ENCODE measurements around the gene MACROD1. TPM values are rescaled to one million over a fixed set of nuclear protein-coding genes. Genes with fewer than 3 reads are reported as not detected.

Gene MACROD1
- total and polyA plus RNA-seq, 2 of the 13 experiments (the other 11 are each of a cell fraction or from before 2014, with no cell fraction given), result 23.1 to 34.5 TPM

DNA sequence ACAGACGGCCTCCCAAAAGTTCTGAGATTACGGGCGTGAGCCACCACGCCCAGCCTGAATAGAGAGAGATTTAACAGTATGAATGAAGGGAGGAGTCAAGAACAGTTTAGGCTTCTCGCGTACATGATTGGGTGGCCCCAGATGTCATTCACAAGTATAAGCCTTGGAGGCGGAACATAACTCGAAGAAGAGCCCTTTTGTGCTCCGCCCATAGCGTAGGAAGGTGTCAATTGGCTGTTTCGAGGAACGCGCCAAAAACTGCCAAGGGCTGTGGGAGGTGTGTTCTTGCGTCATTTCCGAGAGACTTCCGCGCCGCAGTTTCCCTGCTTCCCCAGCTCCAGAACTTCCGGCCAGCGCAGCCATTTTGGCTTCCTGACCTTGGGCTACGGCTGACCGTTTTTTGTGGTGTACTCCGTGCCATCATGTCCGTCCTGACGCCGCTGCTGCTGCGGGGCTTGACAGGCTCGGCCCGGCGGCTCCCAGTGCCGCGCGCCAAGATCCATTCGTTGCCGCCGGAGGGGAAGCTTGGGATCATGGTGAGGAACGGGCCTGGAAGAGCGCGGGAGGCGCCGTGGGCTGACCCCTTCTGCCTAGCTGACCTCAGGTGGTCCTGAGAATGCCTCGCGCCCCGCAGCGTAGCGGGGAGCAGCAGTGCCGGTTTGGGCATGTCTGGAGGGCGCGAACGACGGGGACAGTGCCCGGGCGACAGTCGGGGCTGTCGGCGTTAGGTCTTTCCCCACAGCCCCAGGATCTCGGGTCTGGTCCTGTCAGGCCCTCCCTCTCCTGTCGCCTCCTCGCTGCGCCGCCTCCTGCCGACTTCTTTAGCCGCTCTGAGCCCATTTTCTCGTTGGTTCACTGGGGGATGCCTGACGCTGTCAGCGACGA is 191.4 kb downstream of the MACROD1 start, which contains the start of gene COX8A (continued):
- TF ChIP-seq DMTF1 (CRISPR knock-in tag; IDR thresholded peaks at IDR 0.05), result no peak
- peak; percentile 80; the same call in 1 of the 2 replicates for TF ChIP-seq CSRNP1 (CRISPR knock-in tag; IDR thresholded peaks at IDR 0.05)
- TF ChIP-seq MLX (CRISPR knock-in tag; IDR thresholded peaks at IDR 0.05), result peak; percentile 38; the same call in 1 of the 2 replicates
- TF ChIP-seq, protein P1, sequence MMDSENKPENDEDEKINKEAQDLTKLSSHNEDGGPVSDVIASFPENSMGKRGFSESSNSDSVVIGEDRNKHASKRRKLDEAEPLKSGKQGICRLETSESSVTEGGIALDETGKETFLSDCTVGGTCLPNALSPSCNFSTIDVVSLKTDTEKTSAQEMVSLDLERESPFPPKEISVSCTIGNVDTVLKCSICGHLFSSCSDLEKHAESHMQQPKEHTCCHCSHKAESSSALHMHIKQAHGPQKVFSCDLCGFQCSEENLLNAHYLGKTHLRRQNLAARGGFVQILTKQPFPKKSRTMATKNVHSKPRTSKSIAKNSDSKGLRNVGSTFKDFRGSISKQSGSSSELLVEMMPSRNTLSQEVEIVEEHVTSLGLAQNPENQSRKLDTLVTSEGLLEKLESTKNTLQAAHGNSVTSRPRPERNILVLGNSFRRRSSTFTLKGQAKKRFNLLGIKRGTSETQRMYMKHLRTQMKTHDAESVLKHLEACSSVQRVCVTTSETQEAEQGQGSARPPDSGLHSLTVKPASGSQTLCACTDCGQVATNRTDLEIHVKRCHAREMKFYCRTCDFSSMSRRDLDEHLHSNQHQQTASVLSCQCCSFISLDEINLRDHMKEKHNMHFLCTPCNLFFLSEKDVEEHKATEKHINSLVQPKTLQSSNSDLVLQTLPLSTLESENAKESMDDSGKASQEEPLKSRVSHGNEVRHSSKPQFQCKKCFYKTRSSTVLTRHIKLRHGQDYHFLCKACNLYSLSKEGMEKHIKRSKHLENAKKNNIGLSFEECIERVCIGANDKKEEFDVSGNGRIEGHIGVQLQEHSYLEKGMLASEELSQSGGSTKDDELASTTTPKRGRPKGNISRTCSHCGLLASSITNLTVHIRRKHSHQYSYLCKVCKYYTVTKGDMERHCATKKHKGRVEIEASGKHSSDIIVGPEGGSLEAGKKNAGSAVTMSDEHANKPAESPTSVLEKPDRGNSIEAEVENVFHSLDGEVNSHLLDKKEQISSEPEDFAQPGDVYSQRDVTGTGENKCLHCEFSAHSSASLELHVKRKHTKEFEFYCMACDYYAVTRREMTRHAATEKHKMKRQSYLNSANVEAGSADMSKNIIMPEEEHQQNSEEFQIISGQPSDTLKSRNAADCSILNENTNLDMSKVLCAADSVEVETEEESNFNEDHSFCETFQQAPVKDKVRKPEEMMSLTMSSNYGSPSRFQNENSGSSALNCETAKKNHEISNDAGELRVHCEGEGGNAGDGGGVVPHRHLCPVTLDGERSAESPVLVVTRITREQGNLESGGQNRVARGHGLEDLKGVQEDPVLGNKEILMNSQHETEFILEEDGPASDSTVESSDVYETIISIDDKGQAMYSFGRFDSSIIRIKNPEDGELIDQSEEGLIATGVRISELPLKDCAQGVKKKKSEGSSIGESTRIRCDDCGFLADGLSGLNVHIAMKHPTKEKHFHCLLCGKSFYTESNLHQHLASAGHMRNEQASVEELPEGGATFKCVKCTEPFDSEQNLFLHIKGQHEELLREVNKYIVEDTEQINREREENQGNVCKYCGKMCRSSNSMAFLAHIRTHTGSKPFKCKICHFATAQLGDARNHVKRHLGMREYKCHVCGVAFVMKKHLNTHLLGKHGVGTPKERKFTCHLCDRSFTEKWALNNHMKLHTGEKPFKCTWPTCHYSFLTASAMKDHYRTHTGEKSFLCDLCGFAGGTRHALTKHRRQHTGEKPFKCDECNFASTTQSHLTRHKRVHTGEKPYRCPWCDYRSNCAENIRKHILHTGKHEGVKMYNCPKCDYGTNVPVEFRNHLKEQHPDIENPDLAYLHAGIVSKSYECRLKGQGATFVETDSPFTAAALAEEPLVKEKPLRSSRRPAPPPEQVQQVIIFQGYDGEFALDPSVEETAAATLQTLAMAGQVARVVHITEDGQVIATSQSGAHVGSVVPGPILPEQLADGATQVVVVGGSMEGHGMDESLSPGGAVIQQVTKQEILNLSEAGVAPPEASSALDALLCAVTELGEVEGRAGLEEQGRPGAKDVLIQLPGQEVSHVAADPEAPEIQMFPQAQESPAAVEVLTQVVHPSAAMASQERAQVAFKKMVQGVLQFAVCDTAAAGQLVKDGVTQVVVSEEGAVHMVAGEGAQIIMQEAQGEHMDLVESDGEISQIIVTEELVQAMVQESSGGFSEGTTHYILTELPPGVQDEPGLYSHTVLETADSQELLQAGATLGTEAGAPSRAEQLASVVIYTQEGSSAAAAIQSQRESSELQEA (CRISPR knock-in tag; IDR thresholded peaks at IDR 0.05; ENCODE audit: not compliant biosample characterization), result peak; percentile 94
- TF ChIP-seq, protein P2, sequence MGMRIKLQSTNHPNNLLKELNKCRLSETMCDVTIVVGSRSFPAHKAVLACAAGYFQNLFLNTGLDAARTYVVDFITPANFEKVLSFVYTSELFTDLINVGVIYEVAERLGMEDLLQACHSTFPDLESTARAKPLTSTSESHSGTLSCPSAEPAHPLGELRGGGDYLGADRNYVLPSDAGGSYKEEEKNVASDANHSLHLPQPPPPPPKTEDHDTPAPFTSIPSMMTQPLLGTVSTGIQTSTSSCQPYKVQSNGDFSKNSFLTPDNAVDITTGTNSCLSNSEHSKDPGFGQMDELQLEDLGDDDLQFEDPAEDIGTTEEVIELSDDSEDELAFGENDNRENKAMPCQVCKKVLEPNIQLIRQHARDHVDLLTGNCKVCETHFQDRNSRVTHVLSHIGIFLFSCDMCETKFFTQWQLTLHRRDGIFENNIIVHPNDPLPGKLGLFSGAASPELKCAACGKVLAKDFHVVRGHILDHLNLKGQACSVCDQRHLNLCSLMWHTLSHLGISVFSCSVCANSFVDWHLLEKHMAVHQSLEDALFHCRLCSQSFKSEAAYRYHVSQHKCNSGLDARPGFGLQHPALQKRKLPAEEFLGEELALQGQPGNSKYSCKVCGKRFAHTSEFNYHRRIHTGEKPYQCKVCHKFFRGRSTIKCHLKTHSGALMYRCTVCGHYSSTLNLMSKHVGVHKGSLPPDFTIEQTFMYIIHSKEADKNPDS (CRISPR knock-in tag; IDR thresholded peaks at IDR 0.05), result no peak
- no peak; the same call in 1 of the 2 replicates for TF ChIP-seq ZNF598 (CRISPR knock-in tag; IDR thresholded peaks at IDR 0.05; ENCODE audit: borderline replicate concordance)
- no peak for TF ChIP-seq SMYD3 (CRISPR knock-in tag; IDR thresholded peaks at IDR 0.05)
- TF ChIP-seq SMAD1 (CRISPR knock-in tag; IDR thresholded peaks at IDR 0.05; ENCODE audit: borderline replicate concordance, low read depth), result peak; percentile 95
- TF ChIP-seq ZNF230 (CRISPR knock-in tag; IDR thresholded peaks at IDR 0.05), result peak; percentile 81; the same call in 1 of the 2 replicates
- peak; percentile 77; the same call in 1 of the 2 replicates for TF ChIP-seq BRCA1 (CRISPR knock-in tag; IDR thresholded peaks at IDR 0.05)
- TF ChIP-seq ZMAT3 (CRISPR knock-in tag; conservative IDR thresholded peaks at IDR 0.05), result no peak; the same call in 1 of the 2 replicates

All from HepG2 (cell line).